HepG2 (cell line): ENCODE data around the gene MBLAC1. TPM values are rescaled to one million over a fixed set of nuclear protein-coding genes. Genes with fewer than 3 reads are reported as not detected.

Source experiments
- ATAD3A ChIP-seq: sonication (generic); formaldehyde crosslinking; IDR thresholded peaks from 2 replicates; pipeline ENCODE4 v1.4.0; 2020; ENCODE audit warnings: missing genetic modification reagents
- CBX1 ChIP-seq: IDR thresholded peaks from one replicate; pipeline ENCODE4 v1.6.1; 2016; ENCODE audit warnings: antibody characterized with exemption, low read depth
- ETV5 ChIP-seq: IDR thresholded peaks from 2 replicates; pipeline ENCODE4 v1.6.1; 2018; ENCODE audit warnings: missing biosample characterization, missing genetic modification reagents, inconsistent platforms, borderline replicate concordance
- MLLT10 ChIP-seq: sonication (generic); formaldehyde crosslinking; IDR thresholded peaks from 2 replicates; pipeline ENCODE4 v1.4.0; 2020; ENCODE audit warnings: missing genetic modification reagents
- NFE2L2 ChIP-seq: fragments of 150-350 bp; IDR thresholded peaks from 2 replicates; pipeline ENCODE4 v1.6.1; 2014; ENCODE audit warnings: low read length
- RBM39 ChIP-seq: fragments of 200-400 bp; formaldehyde crosslinking; IDR thresholded peaks from one replicate; pipeline ENCODE4 v1.6.1; 2018; ENCODE audit warnings: antibody characterized with exemption, mild to moderate bottlenecking, low read depth, low read length; ENCODE audit not compliant: poor library complexity, severe bottlenecking
- SSRP1 ChIP-seq: IDR thresholded peaks from 2 replicates; pipeline ENCODE4 v1.6.1; 2016; ENCODE audit warnings: control low read depth
- TBL1XR1 ChIP-seq: fragments of 150-350 bp; IDR thresholded peaks from 2 replicates; pipeline ENCODE4 v1.6.1; 2014; ENCODE audit warnings: borderline replicate concordance, low read length; ENCODE audit not compliant: partially characterized antibody
- XRCC5 ChIP-seq: fragments of 200-400 bp; formaldehyde crosslinking; optimal IDR thresholded peaks from 2 replicates; pipeline ENCODE3; 2017; ENCODE audit warnings: mild to moderate bottlenecking, low read length
- ZNF205 ChIP-seq: IDR thresholded peaks from 2 replicates; pipeline ENCODE4 v1.6.1; 2018; ENCODE audit warnings: missing biosample characterization, missing genetic modification reagents
- ZNF503 ChIP-seq: sonication (generic); formaldehyde crosslinking; IDR thresholded peaks from 2 replicates; pipeline ENCODE4 v1.4.0; 2020; ENCODE audit warnings: missing genetic modification reagents
- ZNF547 ChIP-seq: sonication (generic); formaldehyde crosslinking; IDR thresholded peaks from 2 replicates; pipeline ENCODE4 v1.5.1; 2020; ENCODE audit warnings: mild to moderate bottlenecking, missing genetic modification reagents
- polyA plus RNA-seq, 8 experiments: library from polyadenylated mRNA; depleted of rRNA in 3 of 8; stranded (reverse) in 7 of 8; unstranded in 1 of 8; fragments of >200 nt; fragmentation: Illumina TruSeq in 4 of 8; extraction: Trizol in 4 of 8; gene quantifications; 2 replicates each; pipeline versions ENCODE4 v1.2.1 to v1.2.3, GENCODE V29; 2011 to 2016; ENCODE audit warnings: low read depth in 4 of 8, missing spikeins in 1 of 8, mixed read lengths in 1 of 8; ENCODE audit not compliant: insufficient read depth in 1 of 8
- total RNA-seq, 5 experiments: library from RNA; depleted of rRNA; stranded (reverse); fragments of >200 nt; fragmentation: Illumina TruSeq; extraction: Trizol; gene quantifications; 2 replicates each; pipeline ENCODE4 v1.2.3, GENCODE V29; 2016; ENCODE audit warnings: low read depth in 1 of 5
- TF ChIP-seq, protein P1 (sequence below): sonication (generic); formaldehyde crosslinking; IDR thresholded peaks from 2 replicates; pipeline ENCODE4 v1.5.1; 2020; ENCODE audit warnings: mild to moderate bottlenecking, missing genetic modification reagents, borderline replicate concordance
- TF ChIP-seq, protein P2 (sequence below): sonication (generic); formaldehyde crosslinking; IDR thresholded peaks from 2 replicates; pipeline ENCODE4 v1.8.1; 2023; ENCODE audit warnings: mild to moderate bottlenecking, missing genetic modification reagents
- TF ChIP-seq, protein P3 (sequence below): sonication (generic); formaldehyde crosslinking; IDR thresholded peaks from 2 replicates; pipeline ENCODE4 v1.4.0; 2020; ENCODE audit warnings: missing genetic modification reagents, borderline replicate concordance
- TF ChIP-seq, protein P4 (sequence below): sonication (generic); formaldehyde crosslinking; IDR thresholded peaks from 2 replicates; pipeline ENCODE4 v1.5.0; 2020; ENCODE audit warnings: mild to moderate bottlenecking, missing genetic modification reagents

MBLAC1 gene
- total and polyA plus RNA-seq, 2 of the 13 experiments (the other 11 are each of a cell fraction or from before 2014, with no cell fraction given), result 0.79 to 2.1 TPM

DNA sequence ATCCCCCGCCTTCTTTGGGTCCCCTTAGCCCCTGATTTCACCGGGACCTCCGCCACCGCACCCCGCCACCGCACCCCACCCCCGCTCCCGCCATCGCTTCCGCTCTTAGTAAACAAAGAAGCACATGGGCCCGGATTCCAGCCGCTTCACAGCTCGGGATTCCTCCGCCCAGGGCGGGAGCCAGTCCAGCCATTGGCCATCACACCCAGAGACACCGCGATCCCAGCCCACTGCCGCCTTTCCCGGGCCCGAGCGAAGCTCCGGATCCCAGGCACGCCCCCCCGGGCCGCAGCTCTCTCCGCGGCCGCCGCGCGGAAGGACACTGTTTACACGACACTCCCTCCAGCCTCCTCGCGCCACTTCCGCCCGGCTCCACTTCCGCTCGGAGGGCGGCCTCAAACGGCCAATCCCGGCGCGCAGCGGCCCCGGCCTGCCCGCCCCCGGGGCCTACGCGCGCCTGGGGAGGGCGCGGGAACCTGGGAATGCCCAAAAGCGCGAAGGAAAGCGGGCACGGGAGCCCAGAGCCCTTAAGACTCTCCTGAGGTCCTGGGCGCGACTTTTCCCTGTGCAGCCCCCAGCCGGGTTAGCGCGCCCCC is 26.2 kb upstream of the MBLAC1 start (continued):
- TF ChIP-seq, protein P1, sequence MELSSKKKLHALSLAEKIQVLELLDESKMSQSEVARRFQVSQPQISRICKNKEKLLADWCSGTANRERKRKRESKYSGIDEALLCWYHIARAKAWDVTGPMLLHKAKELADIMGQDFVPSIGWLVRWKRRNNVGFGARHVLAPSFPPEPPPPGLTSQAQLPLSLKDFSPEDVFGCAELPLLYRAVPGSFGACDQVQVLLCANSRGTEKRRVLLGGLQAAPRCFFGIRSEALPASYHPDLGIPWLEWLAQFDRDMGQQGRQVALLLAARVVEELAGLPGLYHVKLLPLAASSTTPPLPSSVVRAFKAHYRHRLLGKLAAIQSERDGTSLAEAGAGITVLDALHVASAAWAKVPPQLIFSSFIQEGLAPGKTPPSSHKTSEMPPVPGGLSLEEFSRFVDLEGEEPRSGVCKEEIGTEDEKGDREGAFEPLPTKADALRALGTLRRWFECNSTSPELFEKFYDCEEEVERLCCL, result no peak
- TF ChIP-seq NFE2L2 (no peak), XRCC5 (peak; percentile 88), TBL1XR1 (peak; percentile 31), CBX1 (no peak), ZNF503 (CRISPR knock-in tag) (peak; percentile 58; the same call in 1 of the 2 replicates), MLLT10 (CRISPR knock-in tag) (no peak), ZNF205 (CRISPR knock-in tag) (peak; percentile 86), RBM39 (peak; percentile 68), ATAD3A (CRISPR knock-in tag) (no peak), ETV5 (peak; percentile 97), SSRP1 (CRISPR knock-in tag) (no peak), ZNF547 (peak; percentile 27)
- TF ChIP-seq, protein P2, sequence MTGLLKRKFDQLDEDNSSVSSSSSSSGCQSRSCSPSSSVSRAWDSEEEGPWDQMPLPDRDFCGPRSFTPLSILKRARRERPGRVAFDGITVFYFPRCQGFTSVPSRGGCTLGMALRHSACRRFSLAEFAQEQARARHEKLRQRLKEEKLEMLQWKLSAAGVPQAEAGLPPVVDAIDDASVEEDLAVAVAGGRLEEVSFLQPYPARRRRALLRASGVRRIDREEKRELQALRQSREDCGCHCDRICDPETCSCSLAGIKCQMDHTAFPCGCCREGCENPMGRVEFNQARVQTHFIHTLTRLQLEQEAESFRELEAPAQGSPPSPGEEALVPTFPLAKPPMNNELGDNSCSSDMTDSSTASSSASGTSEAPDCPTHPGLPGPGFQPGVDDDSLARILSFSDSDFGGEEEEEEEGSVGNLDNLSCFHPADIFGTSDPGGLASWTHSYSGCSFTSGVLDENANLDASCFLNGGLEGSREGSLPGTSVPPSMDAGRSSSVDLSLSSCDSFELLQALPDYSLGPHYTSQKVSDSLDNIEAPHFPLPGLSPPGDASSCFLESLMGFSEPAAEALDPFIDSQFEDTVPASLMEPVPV, result peak; percentile 40
- TF ChIP-seq, protein P3, sequence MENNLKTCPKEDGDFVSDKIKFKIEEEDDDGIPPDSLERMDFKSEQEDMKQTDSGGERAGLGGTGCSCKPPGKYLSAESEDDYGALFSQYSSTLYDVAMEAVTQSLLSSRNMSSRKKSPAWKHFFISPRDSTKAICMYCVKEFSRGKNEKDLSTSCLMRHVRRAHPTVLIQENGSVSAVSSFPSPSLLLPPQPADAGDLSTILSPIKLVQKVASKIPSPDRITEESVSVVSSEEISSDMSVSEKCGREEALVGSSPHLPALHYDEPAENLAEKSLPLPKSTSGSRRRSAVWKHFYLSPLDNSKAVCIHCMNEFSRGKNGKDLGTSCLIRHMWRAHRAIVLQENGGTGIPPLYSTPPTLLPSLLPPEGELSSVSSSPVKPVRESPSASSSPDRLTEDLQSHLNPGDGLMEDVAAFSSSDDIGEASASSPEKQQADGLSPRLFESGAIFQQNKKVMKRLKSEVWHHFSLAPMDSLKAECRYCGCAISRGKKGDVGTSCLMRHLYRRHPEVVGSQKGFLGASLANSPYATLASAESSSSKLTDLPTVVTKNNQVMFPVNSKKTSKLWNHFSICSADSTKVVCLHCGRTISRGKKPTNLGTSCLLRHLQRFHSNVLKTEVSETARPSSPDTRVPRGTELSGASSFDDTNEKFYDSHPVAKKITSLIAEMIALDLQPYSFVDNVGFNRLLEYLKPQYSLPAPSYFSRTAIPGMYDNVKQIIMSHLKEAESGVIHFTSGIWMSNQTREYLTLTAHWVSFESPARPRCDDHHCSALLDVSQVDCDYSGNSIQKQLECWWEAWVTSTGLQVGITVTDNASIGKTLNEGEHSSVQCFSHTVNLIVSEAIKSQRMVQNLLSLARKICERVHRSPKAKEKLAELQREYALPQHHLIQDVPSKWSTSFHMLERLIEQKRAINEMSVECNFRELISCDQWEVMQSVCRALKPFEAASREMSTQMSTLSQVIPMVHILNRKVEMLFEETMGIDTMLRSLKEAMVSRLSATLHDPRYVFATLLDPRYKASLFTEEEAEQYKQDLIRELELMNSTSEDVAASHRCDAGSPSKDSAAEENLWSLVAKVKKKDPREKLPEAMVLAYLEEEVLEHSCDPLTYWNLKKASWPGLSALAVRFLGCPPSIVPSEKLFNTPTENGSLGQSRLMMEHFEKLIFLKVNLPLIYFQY, result no peak; the same call in 1 of the 2 replicates
- TF ChIP-seq, protein P4, sequence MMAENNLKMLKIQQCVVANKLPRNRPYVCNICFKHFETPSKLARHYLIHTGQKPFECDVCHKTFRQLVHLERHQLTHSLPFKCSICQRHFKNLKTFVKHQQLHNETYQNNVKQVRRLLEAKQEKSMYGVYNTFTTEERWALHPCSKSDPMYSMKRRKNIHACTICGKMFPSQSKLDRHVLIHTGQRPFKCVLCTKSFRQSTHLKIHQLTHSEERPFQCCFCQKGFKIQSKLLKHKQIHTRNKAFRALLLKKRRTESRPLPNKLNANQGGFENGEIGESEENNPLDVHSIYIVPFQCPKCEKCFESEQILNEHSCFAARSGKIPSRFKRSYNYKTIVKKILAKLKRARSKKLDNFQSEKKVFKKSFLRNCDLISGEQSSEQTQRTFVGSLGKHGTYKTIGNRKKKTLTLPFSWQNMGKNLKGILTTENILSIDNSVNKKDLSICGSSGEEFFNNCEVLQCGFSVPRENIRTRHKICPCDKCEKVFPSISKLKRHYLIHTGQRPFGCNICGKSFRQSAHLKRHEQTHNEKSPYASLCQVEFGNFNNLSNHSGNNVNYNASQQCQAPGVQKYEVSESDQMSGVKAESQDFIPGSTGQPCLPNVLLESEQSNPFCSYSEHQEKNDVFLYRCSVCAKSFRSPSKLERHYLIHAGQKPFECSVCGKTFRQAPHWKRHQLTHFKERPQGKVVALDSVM (CRISPR knock-in tag), result peak; percentile 62
